ENCODE data around the gene TRPC6. TPM values are rescaled to one million over a fixed set of nuclear protein-coding genes. Genes with fewer than 3 reads are reported as not detected.
A peak's percentile ranks its signal among the peaks of the same experiment; 100 is the strongest.

Gene TRPC6
- total RNA-seq, 2 donors from 2014 or later = 2.7 TPM

DNA sequence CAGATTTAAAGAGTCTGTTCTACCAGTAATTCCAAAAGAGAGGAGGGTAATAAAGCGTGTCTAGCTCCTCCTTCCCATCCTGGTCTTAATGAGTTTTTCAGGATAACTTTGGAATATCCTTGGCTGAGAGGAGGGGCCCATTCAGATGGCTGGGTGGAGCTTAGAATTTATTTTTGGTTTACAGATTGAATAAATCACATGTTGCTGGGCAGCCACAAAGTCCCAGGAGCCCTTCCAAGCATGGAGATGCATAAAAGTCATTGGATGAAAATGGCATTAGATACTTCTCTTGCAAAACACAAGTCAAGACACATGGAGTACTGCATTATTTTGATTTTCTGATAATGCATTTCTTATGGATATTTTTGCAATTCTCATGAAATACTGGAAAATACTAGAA is 139.0 kb downstream of the TRPC6 start:
- H3K9me3 ChIP-seq = no peaks in the 10 kb centered on the region
- TF ChIP-seq CTCF (IDR thresholded peaks at IDR 0.05) = no peak
- H3K27me3 ChIP-seq (replicated peaks; ENCODE audit: insufficient read depth) = no peaks in the 10 kb centered on the region
- H3K36me3 ChIP-seq = no peaks in the 10 kb centered on the region
- ATAC-seq (ENCODE audit: insufficient number of reproducible peaks, low FRiP score, low read depth) = no peak
- peaks cover 6 to 46% of the 10 kb centered on the region in 2 donors for H3K4me1 ChIP-seq (ENCODE audit: control insufficient read depth in 1 of 2, low read depth in 2 of 2)
- DNase-seq (ENCODE audit: low spot score) = no peak
- no peak overlapping the region for H3K4me3 ChIP-seq
- no peak overlapping the region for H3K27ac ChIP-seq

GRCh38 chr11:101444164-101444563 is 139.6 kb downstream of the TRPC6 start:
- no peak for TF ChIP-seq CTCF (IDR thresholded peaks at IDR 0.05)
- H3K27me3 ChIP-seq (replicated peaks; ENCODE audit: insufficient read depth) = no peaks in the 10 kb centered on the region
- peak overlapping the region in 1 of 2 donors; percentile 10 for H3K27ac ChIP-seq
- ATAC-seq (ENCODE audit: insufficient number of reproducible peaks, low FRiP score, low read depth) = no peak
- H3K4me3 ChIP-seq = no peak overlapping the region
- no peaks in the 10 kb centered on the region for H3K9me3 ChIP-seq
- no peak for DNase-seq (ENCODE audit: low spot score)
- no peaks in the 10 kb centered on the region for H3K36me3 ChIP-seq
- H3K4me1 ChIP-seq (ENCODE audit: control insufficient read depth in 1 of 2, low read depth in 2 of 2) = peaks cover 6 to 46% of the 10 kb centered on the region in 2 donors

GRCh38 chr11:101442936-101443521 is 140.8 kb downstream of the TRPC6 start:
- Histone ChIP-seq H3K4me1 (ENCODE audit: control insufficient read depth in 1 of 2, low read depth in 2 of 2) (peaks cover 6 to 50% of the 10 kb centered on the region in 2 donors), H3K36me3 (no peaks in the 10 kb centered on the region), H3K27me3 (replicated peaks; ENCODE audit: insufficient read depth) (no peaks in the 10 kb centered on the region), H3K4me3 (no peak overlapping the region), H3K9me3 (no peaks in the 10 kb centered on the region), H3K27ac (peak overlapping the region; percentile 10 to 81)
- TF ChIP-seq CTCF (IDR thresholded peaks at IDR 0.05) = no peak
- ATAC-seq (ENCODE audit: insufficient number of reproducible peaks, low FRiP score, low read depth) = no peak
- DNase-seq (ENCODE audit: low spot score) = no peak

DNA sequence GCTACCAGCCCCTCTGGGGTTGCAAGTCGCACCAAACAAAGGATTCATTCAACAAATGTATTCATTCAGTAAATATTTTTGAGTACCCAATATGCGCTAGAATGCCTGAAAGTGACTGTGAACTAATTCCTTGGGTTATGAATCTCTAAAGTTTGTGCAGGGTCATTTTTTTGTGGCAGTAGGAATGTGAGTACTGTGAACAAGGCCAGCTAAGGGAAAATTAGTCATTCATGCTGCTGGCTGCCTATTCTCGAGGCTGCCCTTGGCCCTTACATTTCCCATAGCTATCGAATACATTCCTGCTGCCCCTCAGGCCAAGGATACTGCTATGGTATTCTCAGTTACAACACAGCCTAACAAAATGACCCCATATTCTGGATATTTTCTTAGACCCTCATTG is 141.6 kb downstream of the TRPC6 start:
- H3K9me3 ChIP-seq = no peaks in the 10 kb centered on the region
- H3K27ac ChIP-seq = peak overlapping the region; percentile 81 to 85
- peaks cover 6 to 50% of the 10 kb centered on the region in 2 donors for H3K4me1 ChIP-seq (ENCODE audit: control insufficient read depth in 1 of 2, low read depth in 2 of 2)
- no peaks in the 10 kb centered on the region for H3K27me3 ChIP-seq (replicated peaks; ENCODE audit: insufficient read depth)
- no peaks in the 10 kb centered on the region for H3K36me3 ChIP-seq
- ATAC-seq (ENCODE audit: insufficient number of reproducible peaks, low FRiP score, low read depth) (peak; percentile 63), DNase-seq (ENCODE audit: low spot score) (no peak)
- no peak for TF ChIP-seq CTCF (IDR thresholded peaks at IDR 0.05)
- H3K4me3 ChIP-seq = no peak overlapping the region

- peak; percentile 39 for DNase-seq (ENCODE audit: low spot score)
- TF ChIP-seq CTCF (IDR thresholded peaks at IDR 0.05) = no peak
- no peaks in the 10 kb centered on the region for H3K9me3 ChIP-seq
- no peak overlapping the region for H3K4me3 ChIP-seq
- H3K36me3 ChIP-seq = no peaks in the 10 kb centered on the region
- H3K27me3 ChIP-seq (replicated peaks; ENCODE audit: insufficient read depth) = no peaks in the 10 kb centered on the region
- peaks cover 6 to 50% of the 10 kb centered on the region in 2 donors for H3K4me1 ChIP-seq (ENCODE audit: control insufficient read depth in 1 of 2, low read depth in 2 of 2)
- H3K27ac ChIP-seq = peak overlapping the region; percentile 81 to 85
- ATAC-seq (ENCODE audit: insufficient number of reproducible peaks, low FRiP score, low read depth) = peak; percentile 81
Observed at GRCh38 chr11:101441747-101442146, 142.1 kb downstream of the TRPC6 start.

All from thoracic aorta (tissue), 2 donors.